NCI-H146 treated with DMSO at 0.1 percent for 48 hours (cell line): ENCODE data around the gene FZR1.
"Not testable (repeated sequence)": the region's sequence is repeated elsewhere in the genome, so short reads cannot be mapped to it uniquely, and the experiment has no call there.

Experiments
- DNase-seq: peaks from one replicate; lab custom pipeline; 2025; ENCODE audit not compliant: unreplicated experiment; lab: John Stamatoyannopoulos, UW

The FZR1 gene

DNA sequence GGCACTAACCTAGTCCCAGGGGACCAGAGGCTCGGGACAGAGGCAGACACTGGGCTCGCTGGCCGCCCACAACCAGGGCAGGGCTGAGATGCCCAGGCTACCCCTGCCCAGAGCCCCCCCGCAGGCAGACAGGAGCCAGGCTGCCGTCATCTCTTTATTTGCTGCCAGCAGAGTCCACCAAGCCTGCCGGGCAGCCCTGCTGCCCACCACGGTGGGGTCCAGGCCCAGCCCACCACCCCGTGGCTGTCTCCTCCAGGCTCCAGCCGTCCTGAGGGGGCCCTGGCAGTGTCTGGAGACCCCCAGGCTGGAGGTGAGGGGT is 37.9 kb downstream of the FZR1 start:
- no peak for DNase-seq

DNA sequence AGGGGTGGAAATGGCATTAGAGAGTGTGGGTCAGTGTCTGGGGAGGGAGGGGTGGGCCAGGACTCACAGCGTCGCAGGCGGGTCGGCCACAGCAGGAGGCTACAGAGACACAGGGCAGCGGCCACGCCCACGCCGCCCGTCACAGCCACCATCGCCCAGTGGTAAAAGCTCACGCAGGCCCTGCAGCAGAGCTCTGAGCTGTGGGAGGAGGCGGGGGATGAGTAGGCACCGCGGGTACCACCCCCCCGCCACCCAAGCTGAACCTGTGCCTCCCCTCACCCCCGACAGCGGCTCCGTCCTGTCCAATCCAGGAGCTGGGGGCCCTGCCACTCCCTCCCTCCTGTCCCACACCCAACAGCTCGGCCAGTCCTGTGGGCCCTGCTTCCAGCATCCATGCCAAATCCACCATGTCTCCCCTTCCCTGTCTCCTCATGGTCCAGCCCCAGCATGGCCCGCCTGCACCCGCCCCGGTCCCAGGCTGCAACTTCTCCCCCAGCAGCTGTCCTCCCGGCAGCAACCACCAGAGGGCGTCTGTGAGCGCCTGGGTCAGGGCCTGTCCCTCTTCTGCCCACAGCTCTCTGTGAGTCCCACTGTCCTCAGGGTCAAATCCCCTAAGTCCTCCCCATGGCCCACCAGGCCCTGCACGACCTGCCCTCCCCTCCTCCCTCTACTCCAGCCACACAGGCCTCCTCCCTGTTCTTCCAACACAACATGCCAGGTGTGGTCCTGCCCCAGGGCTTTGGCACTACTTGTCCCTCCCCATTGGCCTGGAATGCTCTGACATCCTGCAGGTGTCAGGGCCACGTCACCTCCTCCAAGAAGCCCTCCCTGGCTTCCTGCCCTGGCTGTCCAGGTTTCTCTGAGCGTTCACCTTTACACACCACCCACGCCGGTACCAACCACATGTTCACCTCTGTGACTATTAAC is 38.9 kb downstream of the FZR1 start:
- no peak for DNase-seq

DNA sequence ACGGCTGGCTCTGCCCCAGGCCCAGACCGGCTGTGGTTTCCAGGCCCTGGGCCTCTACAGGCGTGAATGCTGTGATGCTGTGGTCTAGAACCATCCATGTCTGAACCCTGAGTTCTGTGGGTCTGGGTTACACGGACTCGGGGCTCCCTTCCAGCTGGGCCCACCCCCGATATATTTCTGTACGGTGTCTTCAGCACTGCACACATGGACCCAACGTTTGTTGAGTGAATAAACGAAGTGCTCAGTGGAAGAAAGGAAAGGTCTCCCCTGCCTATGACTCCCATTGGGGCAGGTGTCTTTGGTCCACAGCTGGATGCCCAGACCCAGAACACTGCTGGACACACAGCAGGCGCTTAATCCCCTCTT is 39.5 kb downstream of the FZR1 start:
- DNase-seq = no peak

DNA sequence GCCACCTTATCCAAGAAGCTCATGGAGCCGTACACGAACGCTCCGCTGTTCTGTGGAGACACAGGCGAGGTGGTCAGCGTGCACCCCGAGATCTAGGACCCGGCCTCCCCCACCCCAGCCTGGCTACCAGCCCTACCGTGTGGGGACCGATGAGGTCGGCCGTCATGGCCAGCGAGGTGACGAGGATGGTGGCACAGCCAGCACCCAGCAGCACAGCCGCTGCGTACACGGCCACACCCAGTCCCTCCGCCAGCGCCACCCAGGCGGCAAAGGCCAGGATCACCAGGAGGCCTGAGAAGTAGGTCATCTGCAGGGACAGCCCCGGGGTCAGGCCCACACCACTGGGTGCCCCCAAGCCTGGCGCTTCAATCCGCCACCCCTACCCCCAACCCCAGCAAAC is 40.0 kb downstream of the FZR1 start:
- DNase-seq = no peak

DNA sequence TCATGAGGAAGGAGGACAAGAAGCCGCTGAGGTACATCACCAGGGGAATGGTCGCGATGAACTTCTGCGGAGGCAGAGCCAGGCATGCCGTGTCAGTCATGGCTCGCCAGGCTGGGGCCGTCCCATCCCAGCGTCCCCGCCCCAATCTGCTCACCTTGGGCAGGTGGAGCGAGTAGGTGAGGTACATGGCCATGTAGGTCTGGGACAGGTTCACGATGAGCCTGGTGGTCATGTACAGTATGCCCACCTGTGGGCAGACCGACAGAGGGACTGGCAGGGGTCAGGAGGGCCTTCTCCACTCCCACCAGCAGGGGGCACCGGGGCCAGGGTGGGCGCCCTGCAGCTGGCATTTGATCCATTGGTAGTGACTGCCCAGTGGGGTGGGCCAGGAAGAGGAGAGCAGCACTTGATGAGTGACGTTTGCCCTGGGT is 41.2 kb downstream of the FZR1 start:
- DNase-seq = no peak

DNA sequence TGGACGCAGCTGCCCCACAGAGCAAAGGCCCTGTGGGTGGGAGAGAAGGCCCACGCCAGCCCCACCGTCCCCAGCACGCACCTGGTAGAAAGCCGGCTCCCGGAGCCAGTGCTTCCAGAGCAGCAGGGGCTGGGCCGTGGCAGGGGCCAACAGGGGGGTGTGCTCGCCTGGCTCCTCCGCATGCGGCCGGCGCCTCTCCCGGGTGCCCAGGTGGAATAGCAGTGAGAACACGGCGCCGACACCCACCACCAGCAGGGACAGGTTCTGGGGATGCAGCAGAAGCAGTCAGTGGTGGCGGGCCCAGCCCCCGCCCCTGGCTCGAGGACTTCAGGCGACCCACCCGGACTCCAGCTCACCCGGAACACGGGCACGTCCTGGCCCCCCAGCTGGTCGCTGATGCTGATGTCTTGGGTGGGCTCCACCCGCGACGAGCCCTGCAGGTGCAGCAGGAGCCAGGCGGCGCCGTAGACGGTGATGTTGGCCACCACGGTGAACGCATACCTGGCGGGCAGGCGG is 41.7 kb downstream of the FZR1 start:
- DNase-seq = no peak

DNA sequence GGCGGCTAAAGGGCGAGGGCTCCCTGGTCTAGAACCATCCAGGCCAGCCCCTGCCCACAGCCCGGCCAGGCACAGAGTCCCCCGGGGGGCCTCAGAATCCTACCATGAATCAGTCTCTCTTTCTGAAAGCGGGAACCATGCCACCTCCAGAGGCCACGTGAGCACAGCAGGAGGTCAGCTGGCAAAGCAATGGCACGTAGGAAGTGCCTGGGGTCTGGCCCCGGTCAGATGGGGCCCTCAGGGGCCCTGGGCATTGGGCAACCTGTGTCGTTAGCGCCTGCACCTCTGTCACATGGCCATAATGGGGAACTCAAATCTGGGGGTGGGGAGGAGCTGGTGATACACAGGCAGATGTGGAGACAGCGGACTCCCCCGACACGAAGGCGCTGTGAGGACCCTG is 42.5 kb downstream of the FZR1 start:
- DNase-seq = no peak

DNA sequence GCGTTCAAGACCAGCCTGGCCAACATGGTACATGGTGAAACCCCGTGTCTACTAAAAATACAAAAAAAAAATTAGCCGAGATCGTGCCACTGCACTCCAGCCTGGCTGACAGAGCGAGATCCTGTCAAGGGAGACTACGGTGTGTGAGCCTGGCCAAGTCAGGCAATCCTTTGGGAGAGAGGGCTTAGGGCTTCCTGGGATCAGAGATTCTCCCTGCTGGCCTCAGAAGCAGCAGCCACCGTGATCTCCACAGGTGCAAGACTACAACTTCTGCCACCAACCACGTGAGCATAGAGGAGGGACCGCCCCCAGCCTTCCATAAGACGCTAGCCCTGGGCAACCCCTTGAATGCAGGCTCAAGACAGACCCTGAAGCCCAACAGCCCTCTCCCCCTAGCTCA is 43.7 kb downstream of the FZR1 start:
- DNase-seq = no peak

DNA sequence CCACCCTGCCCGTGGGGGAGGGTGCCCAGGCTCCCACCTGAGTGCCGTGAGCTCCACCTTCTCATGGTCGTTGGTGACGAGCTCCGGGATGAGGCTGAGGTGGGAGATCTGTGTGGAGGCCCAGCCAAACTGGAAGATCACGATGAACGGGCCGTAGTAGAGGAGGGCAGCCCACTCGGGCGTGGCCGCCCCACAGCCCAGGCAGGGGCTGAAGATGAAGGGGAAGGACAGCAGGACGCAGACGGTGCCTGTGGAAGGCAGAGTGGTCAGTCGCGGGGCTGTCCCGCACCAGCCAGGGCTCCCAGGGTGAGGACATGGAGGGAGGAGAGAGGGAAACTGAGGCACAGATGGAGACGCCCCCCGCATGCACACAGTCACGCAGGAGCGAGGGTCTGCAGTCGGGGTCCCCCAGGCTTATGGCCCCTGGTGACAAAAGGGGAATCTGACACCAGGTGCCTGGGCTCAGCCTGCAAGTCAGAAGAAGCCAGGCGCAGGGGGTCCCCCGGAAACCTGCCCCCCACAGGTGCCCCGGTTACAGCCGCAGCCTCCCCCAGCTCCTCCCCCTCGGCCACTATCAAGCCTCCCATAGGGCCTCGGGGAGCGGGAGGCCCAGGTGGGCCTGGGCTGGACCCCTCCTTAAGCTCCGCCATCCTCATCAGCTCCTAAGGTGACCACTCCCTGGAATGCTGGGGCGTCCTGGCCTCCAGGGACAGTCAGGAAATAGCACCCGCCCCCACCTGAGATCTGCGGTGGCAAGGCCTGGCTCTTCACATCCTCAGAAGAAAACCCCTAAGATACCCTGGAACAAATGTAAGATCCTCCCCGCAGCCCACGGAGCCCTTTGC is 45.1 kb downstream of the FZR1 start:
- no peak for DNase-seq

DNA sequence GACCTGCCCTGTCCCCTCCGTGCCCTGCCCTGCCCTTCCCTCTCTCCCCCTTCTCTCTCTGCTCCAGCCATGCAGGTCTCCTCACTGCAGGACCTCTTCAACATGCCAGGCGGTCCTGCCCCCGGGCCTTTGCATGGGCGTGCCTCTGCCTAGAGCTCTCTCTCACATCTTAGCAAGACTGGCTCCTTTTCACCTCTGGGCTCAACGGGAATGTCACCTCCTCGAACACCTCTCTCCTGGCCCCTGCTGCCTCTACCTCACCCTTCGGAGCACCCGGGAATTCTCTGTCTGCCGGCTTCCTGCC is 45.6 kb downstream of the FZR1 start:
- no peak for DNase-seq

DNA sequence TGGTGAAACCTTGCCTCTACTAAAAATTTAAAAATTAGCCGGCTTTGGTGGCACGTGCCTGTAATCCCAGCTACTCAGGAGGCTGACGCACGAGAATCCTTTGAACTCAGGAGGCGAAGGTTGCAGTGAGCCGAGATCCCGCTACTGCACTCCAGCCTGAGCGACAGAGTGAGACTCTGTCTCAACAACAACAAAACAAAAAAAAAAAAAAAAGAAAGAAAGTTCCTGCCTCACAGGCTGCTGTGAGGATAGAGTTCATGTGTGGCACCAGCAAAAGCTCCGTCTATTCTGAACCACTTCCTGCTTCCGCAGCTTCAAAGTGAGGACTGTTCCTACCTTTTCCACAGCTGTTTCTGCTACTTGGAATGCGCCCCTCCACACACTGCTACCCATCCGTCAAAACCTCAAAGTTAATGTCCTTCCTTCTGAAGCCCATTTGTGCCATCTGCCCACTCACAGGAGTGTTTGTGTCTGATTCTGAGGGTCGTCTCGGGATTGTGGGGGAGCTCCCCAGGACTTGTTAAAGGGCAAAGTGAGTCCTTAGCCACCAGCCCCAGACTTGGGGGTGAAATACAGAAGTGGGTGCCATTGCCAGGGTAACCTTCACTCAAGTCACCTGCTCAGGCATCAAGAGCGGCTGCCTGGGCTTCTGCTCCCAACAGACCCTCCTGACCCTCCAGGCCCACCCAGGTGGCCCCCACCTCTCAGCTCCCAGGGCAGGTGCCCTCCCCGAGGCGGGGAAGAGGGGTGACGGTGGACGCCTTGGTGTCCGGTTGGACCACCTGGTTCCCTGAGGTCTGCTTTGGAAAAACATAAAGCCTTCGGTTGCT is 48.4 kb downstream of the FZR1 start:
- DNase-seq = no peak

DNA sequence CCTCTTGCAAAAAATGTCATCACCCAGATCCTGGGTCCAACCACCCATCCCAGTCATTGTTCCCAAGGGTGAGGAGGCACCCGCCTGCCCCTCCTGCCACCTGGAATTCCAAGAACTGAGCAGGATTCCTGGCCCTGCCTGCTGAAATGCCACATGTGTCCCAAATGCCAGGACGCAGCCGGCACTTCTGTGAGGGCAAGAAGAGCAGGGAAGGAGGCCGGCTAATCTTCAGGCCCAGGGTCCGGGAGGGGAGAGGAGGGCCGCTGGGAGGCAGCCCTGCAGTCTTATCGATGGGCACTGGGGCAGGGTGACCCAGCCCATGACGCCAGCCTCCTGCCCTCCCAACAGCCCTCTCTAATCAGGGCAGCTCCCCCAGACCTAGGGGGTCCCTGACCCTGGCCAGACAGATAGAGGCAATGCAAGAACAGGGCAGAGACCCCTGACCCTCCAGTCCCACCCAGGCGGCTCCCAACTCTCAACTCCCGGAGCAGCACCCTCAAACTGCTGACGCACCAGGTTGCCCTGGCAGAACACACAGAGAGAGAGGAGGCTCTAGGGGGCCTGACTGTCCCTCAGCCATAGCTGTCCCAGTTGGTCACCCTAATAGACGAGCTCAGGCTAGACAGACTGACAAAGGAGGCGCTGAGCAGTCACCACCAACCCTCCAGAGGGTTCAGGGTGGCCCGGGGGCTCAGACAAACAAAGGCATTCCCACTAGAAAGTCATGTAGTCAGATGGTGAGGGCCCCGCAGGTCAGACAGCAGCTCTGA is 49.7 kb downstream of the FZR1 start:
- no peak for DNase-seq

DNA sequence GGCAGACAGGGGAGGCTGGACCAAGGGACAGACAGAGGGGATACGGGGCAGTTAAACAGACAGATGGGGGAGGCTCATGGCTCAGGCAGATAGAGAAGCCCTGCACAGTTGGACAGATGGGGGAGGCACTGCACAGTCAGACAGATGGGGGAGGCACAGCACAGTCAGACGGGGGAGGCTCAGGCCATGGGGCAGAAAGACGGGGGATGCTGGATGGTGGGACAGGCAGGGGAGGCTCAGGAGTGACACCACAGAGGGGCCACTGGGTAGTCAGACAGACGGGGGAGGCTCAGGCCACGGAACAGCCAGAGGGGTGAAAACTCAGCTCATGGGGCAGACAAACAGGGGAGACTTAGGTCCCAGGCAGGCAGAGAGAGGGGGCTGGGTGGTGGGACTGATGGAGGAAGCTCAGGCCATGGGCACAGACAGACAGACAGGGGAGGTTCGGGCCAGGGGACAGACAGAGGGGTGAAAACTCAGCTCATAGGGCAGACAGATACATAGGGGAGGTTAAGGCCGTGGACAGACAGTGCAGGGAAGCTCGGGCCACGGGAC is 50.4 kb downstream of the FZR1 start:
- no peak for DNase-seq

DNA sequence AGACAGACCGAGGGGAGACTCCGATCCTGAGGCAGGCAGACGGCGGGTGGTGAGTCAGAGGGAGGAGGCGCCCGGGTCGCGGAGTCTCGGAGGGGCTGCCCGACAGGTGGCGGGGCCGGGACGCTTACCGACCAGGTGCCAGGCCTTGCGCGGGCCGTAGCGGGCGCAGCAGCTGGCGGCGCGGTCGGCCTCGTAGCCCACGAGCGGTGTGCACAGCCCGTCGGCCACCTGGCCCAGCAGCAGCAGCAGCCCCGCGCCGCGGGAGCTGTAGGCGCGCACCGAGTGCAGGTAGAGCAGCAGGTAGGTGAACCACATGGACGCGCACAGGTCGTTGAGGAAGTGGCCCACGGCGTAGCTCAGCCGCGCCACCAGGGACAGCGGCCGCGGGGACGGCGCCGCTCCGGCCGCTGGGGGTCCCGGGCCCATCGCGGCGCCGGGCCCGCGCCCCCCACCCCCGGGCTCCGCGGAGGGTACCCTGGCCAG is 50.9 kb downstream of the FZR1 start:
- no peak for DNase-seq

DNA sequence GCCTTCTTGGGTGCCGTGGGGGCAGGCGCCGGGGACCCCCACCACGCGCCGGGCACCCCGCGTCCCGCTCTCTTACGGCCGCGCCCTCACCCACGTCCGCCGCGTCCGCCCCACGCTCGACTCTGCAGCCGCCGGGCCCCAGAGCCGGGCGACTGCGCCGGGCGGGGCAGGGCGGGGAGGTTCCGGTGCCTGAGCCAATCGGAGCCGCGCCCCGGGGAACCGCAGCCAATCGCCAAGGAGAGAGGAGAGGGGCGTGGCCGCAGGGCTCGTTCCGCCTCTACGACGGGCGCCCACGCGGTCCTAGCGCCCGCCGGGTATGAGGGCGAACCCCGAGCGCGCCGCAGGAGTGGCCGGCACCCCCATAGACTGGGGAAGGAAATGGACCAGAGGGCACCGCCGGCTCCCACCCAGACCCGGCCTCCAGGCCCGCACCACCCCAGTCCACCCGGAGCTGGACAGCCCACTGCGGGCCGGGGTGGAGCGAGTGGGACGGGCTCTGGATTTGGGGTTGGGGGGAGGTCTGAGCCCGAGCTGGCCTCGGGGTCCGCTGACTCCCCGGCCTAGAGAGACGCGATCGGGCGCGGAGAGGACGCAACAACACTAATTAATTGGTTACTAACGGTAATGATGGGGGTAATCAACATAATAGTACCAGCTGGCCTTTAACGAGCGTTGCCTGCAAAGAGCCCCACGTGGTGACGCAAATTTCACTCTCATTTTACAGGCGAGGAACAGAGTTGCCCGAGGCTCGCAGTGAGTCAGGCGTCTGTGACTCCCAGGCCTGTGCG is 51.5 kb downstream of the FZR1 start, which contains the start of gene MFSD12:
TSS of gene MFSD12 (minus strand) at position 126 of the 788 bp plus-strand sequence. CDS start 183 bp downstream, outside the sequence.
- peak; percentile 71 for DNase-seq

DNA sequence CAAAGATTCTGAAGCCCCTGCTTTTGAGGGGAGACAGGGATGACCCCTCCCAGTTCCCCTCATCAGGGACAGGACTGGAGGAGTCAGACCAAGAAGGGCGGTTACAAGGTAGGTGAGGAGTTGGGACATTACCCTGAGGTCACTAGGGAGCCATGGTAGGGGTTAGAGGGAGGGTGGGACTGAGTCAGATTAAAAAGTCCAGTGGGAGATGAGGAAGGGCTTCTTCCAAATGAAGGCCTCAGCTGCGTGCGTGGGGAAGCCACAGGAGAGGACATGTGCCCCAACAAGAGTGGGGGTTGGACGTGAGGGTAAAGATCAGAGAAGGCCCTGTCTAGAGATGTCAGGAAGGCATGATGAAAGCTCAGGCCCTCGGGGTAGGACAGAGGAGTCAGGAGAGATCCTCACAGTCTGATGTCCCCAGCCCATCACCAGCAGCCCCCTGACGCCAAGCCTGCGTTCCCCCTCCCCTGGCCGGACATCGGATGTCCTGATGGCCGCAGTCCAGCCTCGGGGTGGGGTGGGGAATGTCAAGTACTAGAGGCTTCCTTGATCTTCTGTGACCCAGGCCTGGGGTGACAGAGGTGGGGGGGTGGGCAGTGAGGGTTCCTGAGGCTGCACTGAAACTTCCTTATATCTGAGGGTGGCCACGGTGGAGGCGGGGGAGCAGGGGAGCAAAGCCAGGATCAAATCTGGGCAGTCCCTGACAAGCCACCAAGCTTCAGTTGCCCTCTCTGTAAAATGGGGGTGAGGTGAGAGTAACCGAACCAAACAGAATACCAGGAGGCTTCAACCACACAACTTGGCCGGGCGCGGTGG is 57.8 kb downstream of the FZR1 start:
- DNase-seq = no peak

DNA sequence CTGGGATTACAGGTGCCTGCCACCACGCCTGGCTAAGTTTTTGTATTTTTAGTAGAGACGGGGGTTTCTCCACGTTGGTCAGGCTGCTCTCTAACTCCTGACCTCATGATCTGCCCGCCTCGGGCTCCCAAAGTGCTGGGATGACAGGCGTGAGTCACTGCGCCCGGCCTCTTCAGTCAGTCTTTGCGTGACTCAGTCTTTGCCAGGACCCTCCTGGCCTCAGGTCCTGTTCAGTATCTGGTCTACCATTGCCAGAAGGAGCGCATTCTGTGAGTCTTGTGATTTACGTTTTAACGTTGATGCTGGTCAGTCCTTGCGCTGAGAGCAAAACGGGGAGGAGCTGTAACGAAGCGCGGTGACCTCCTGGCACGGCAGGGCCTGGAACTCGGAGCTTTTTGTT is 59.0 kb downstream of the FZR1 start:
- no peak for DNase-seq

DNA sequence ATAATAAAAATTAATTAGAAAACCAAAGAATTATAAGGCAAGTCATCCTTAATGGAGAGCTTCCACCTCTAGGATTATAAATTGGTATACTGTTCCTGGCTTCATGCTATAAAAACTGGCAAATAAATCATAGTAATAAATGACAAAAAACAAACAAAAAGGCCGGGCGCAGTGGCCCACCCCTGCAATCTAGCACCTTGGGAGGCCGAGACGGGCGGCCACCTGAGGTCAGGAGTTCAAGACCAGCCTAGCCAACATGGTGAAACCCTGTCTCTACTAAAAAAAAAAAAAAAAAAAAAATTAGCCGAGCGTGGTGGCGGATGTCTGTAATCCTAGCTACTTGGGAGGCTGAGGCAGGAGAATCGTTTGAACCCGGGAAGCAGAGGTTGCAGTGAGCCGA is 63.9 kb downstream of the FZR1 start:
- DNase-seq = not testable (repeated sequence)
